ENCODE measurements around the gene B3GNT5. TPM values are rescaled to one million over a fixed set of nuclear protein-coding genes. Genes with fewer than 3 reads are reported as not detected.

The B3GNT5 gene
- total RNA-seq, 1 experiment from 2014 or later: 25.3 TPM

GRCh38 chr3:183275937-183276336, 22.9 kb downstream of the B3GNT5 start:
- H3K27me3 ChIP-seq (replicated peaks; ENCODE audit: insufficient read depth, low read depth, low read length, poor library complexity): no peaks in the 10 kb centered on the region
- TF ChIP-seq CTCF (conservative IDR thresholded peaks at IDR 0.05; ENCODE audit: low read depth, low read length) (no peak), EZH2 (IDR thresholded peaks at IDR 0.05; ENCODE audit: borderline replicate concordance, low read depth, low read length, poor library complexity, severe bottlenecking) (no peak)
- intact Hi-C loops (cut with micrococcal nuclease; ENCODE audit: unreplicated experiment): no loop called here
- H3K4me3 ChIP-seq (ENCODE audit: low read depth, low read length, poor library complexity, severe bottlenecking): no peak overlapping the region
- peaks cover 12% of the 10 kb centered on the region for H3K4me1 ChIP-seq (ENCODE audit: insufficient read depth, low read length, poor library complexity, severe bottlenecking)
- ChIA-PET CTCF (no interaction called here), POLR2A (ENCODE audit: low non-redundant PET) (no interaction called here)
- BruUV-seq (replicated peaks): no TSS peak
- H3K27ac ChIP-seq (ENCODE audit: low read depth, low read length, poor library complexity, severe bottlenecking): no peak overlapping the region
- H3K9me3 ChIP-seq (ENCODE audit: low read depth, low read length, poor library complexity, severe bottlenecking): no peaks in the 10 kb centered on the region
- no peaks in the 10 kb centered on the region for H3K36me3 ChIP-seq (ENCODE audit: insufficient read depth, low read length, poor library complexity, severe bottlenecking)
- no peak for DNase-seq (ENCODE audit: low spot score)

DNA sequence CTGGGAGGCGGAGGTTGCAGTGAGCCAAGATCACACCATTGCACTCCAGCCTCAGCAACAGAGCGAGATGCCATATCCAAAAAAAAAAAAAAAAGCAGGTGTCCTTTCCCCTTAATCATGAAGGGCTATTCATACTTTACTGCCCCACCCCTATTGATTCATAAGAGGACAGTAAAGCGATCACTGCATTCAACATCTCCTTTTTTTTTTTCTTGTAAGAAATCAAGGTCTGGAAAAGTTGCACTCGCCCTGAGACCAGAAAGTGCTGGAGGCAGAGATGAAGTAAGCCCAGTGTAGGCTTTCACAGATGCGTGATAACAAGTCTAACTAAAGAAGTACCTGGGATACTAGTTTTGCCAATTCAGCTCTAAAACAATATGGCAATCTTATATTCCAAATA, 24.2 kb downstream of the B3GNT5 start:
- Histone ChIP-seq H3K27ac (ENCODE audit: low read depth, low read length, poor library complexity, severe bottlenecking) (no peak overlapping the region), H3K9me3 (ENCODE audit: low read depth, low read length, poor library complexity, severe bottlenecking) (no peaks in the 10 kb centered on the region), H3K27me3 (replicated peaks; ENCODE audit: insufficient read depth, low read depth, low read length, poor library complexity) (no peaks in the 10 kb centered on the region), H3K4me1 (ENCODE audit: insufficient read depth, low read length, poor library complexity, severe bottlenecking) (peaks cover 12% of the 10 kb centered on the region), H3K4me3 (ENCODE audit: low read depth, low read length, poor library complexity, severe bottlenecking) (no peak overlapping the region), H3K36me3 (ENCODE audit: insufficient read depth, low read length, poor library complexity, severe bottlenecking) (no peaks in the 10 kb centered on the region)
- intact Hi-C loops (cut with micrococcal nuclease; ENCODE audit: unreplicated experiment): no loop called here
- ChIA-PET POLR2A (ENCODE audit: low non-redundant PET) (no interaction called here), CTCF (no interaction called here)
- no peak for DNase-seq (ENCODE audit: low spot score)
- BruUV-seq (replicated peaks): no TSS peak
- TF ChIP-seq EZH2 (IDR thresholded peaks at IDR 0.05; ENCODE audit: borderline replicate concordance, low read depth, low read length, poor library complexity, severe bottlenecking) (no peak), CTCF (conservative IDR thresholded peaks at IDR 0.05; ENCODE audit: low read depth, low read length) (no peak)

- TF ChIP-seq EZH2 (IDR thresholded peaks at IDR 0.05; ENCODE audit: borderline replicate concordance, low read depth, low read length, poor library complexity, severe bottlenecking) (no peak), CTCF (conservative IDR thresholded peaks at IDR 0.05; ENCODE audit: low read depth, low read length) (no peak)
- H3K9me3 ChIP-seq (ENCODE audit: low read depth, low read length, poor library complexity, severe bottlenecking): no peaks in the 10 kb centered on the region
- H3K27ac ChIP-seq (ENCODE audit: low read depth, low read length, poor library complexity, severe bottlenecking): no peak overlapping the region
- BruUV-seq (replicated peaks): no TSS peak
- no peaks in the 10 kb centered on the region for H3K36me3 ChIP-seq (ENCODE audit: insufficient read depth, low read length, poor library complexity, severe bottlenecking)
- no peaks in the 10 kb centered on the region for H3K27me3 ChIP-seq (replicated peaks; ENCODE audit: insufficient read depth, low read depth, low read length, poor library complexity)
- ChIA-PET CTCF (no interaction called here), POLR2A (ENCODE audit: low non-redundant PET) (no interaction called here)
- intact Hi-C loops (cut with micrococcal nuclease; ENCODE audit: unreplicated experiment): no loop called here
- no peak for DNase-seq (ENCODE audit: low spot score)
- H3K4me3 ChIP-seq (ENCODE audit: low read depth, low read length, poor library complexity, severe bottlenecking): no peak overlapping the region
- H3K4me1 ChIP-seq (ENCODE audit: insufficient read depth, low read length, poor library complexity, severe bottlenecking): peaks cover 12% of the 10 kb centered on the region
Observed at GRCh38 chr3:183278479-183279088, 25.5 kb downstream of the B3GNT5 start.
